Nephron progenitor cell (in vitro differentiated cells): Measurements from ENCODE around the gene BCL7C.

Experiments used
- DNase-seq: peaks from one replicate; pipeline ENCODE4 v3.0.0; 2021
- H3K27ac Mint-ChIP-seq: 2 replicates; pipeline ENCODE4 v1.8.0; 2021; ENCODE audit warnings: mild to moderate bottlenecking, moderate library complexity, mixed read lengths
- H3K27me3 Mint-ChIP-seq: 2 replicates; pipeline ENCODE4 v1.8.0; 2021; ENCODE audit warnings: mild to moderate bottlenecking, low read depth, mixed read lengths; ENCODE audit not compliant: poor library complexity
- H3K36me3 Mint-ChIP-seq: 2 replicates; pipeline ENCODE4 v1.8.0; 2021; ENCODE audit warnings: low read depth, mixed read lengths
- H3K4me1 Mint-ChIP-seq: 2 replicates; pipeline ENCODE4 v1.8.0; 2021; ENCODE audit warnings: mixed read lengths
- H3K4me3 Mint-ChIP-seq: 2 replicates; pipeline ENCODE4 v1.8.0; 2021; ENCODE audit warnings: mild to moderate bottlenecking, moderate library complexity, mixed read lengths
- H3K9me3 Mint-ChIP-seq: 2 replicates; pipeline ENCODE4 v1.8.0; 2021; ENCODE audit warnings: mild to moderate bottlenecking, moderate library complexity, mixed read lengths
- TF ChIP-seq, protein P1 (sequence below): fragments of 200-600 bp; sonication (generic); IDR thresholded peaks from 2 replicates; pipeline ENCODE4 v1.5.0; 2021; ENCODE audit warnings: antibody characterized with exemption

Gene BCL7C

DNA sequence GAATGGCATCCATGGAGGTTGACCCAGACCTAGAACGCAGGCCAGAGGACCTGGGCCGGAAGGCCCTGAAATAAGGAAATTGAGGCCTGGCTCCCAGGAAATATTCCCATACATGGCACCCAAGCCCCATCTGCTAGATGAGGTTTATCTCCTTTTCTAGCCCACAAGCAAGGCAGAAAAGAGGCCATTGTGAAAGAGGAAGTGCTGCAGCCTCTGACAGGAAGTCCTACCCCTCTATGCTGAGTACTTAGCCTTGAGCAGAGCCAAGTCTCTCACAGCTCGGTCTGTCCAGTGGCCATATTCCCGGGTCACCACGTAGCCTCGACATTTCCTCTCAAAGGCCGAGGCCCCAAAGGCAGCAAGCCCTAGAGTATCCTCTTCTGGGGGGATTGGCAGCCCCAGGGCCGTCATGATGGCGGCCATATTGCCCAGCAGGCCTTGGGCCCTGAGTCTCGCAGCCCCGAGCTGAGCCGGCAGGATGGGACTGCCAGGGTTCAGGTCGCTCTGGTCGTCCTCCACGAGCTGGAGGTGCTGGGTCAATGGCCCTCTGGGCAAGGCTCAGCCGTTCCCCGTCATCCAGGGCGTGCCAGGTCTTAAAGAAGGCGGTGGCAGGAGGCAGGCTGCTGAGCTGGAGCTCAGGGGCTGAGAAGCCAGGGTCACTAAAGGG lies 10.4 kb upstream of the BCL7C start:
- Mint-ChIP-seq H3K36me3 (no peaks in the 10 kb centered on the region), H3K9me3 (no peaks in the 10 kb centered on the region), H3K27me3 (peaks cover 9% of the 10 kb centered on the region), H3K27ac (no peak overlapping the region), H3K4me3 (no peak overlapping the region), H3K4me1 (peaks cover 37% of the 10 kb centered on the region)
- DNase-seq: no peak
- TF ChIP-seq, protein P1, sequence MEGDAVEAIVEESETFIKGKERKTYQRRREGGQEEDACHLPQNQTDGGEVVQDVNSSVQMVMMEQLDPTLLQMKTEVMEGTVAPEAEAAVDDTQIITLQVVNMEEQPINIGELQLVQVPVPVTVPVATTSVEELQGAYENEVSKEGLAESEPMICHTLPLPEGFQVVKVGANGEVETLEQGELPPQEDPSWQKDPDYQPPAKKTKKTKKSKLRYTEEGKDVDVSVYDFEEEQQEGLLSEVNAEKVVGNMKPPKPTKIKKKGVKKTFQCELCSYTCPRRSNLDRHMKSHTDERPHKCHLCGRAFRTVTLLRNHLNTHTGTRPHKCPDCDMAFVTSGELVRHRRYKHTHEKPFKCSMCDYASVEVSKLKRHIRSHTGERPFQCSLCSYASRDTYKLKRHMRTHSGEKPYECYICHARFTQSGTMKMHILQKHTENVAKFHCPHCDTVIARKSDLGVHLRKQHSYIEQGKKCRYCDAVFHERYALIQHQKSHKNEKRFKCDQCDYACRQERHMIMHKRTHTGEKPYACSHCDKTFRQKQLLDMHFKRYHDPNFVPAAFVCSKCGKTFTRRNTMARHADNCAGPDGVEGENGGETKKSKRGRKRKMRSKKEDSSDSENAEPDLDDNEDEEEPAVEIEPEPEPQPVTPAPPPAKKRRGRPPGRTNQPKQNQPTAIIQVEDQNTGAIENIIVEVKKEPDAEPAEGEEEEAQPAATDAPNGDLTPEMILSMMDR: no peak

DNA sequence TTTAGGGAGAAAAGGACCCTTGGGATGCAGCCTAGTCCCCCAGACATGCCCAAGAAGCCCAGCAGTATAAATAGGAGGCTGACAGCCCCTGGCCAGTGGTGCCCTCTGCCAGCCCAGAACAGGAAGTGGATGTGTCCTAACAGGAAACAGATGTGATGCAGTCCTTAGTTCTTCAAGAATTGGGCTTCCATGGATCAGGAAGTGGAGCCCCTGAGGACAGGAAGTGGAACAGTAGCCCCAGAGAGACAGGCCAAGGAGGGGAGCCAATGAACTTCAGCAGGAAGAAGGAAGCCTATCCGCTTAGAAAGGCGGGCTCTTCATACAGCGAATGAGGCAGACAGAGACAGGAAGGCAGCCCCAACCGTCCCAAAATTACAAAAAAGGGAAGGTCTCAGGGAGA lies 9.7 kb upstream of the BCL7C start:
- Mint-ChIP-seq H3K4me3 (no peak overlapping the region), H3K4me1 (peaks cover 36% of the 10 kb centered on the region), H3K27ac (no peak overlapping the region), H3K27me3 (peaks cover 9% of the 10 kb centered on the region), H3K36me3 (no peaks in the 10 kb centered on the region), H3K9me3 (no peaks in the 10 kb centered on the region)
- no peak for DNase-seq
- TF ChIP-seq, protein P1: no peak

DNA sequence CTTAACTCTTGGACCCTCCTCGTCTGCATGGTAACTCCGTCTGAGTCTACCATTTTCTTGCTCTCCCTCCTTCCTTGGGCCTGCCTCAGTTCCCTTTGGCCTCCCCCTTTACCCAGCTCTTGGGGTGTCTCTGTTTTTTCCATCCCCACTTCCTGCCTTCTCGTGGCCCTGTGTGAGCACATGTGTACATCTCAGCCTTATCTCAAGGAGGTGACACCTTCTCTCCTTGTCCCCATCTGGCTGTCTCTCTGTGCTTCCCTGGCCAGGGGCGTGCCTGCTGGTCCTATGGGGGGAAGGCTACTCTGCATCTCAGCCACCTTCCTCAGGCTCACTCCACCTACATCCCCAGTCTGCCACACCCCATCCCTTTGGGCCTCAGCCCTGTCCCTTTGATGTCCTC lies 9.1 kb upstream of the BCL7C start:
- Mint-ChIP-seq H3K4me3 (peak overlapping the region; percentile 82), H3K27me3 (peaks cover 9% of the 10 kb centered on the region), H3K36me3 (no peaks in the 10 kb centered on the region), H3K9me3 (no peaks in the 10 kb centered on the region), H3K4me1 (peaks cover 36% of the 10 kb centered on the region), H3K27ac (peak overlapping the region; percentile 91)
- TF ChIP-seq, protein P1: no peak
- no peak for DNase-seq

DNA sequence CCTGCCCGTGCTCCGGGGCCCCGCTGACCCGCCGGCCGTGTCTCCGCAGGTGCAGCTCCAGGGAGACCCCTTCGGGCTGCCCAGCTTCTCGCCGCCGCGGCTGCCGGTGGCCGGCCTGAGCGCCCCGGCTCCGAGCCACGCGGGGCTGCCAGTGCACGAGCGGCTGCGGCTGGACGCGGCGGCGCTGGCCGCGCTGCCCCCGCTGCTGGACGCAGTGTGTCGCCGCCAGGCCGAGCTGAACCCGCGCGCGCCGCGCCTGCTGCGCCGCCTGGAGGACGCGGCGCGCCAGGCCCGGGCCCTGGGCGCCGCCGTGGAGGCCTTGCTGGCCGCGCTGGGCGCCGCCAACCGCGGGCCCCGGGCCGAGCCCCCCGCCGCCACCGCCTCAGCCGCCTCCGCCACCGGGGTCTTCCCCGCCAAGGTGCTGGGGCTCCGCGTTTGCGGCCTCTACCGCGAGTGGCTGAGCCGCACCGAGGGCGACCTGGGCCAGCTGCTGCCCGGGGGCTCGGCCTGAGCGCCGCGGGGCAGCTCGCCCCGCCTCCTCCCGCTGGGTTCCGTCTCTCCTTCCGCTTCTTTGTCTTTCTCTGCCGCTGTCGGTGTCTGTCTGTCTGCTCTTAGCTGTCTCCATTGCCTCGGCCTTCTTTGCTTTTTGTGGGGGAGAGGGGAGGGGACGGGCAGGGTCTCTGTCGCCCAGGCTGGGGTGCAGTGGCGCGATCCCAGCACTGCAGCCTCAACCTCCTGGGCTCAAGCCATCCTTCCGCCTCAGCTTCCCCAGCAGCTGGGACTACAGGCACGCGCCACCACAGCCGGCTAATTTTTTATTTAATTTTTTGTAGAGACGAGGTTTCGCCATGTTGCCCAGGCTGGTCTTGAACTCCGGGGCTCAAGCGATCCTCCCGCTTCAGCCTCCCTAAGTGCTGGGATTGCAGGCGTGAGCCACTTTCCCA lies 8.4 kb upstream of the BCL7C start:
- Mint-ChIP-seq H3K27ac (peak overlapping the region; percentile 91), H3K27me3 (peaks cover 9% of the 10 kb centered on the region), H3K4me1 (peaks cover 31% of the 10 kb centered on the region), H3K9me3 (no peaks in the 10 kb centered on the region), H3K4me3 (peak overlapping the region; percentile 82), H3K36me3 (no peaks in the 10 kb centered on the region)
- DNase-seq: peak; percentile 81
- TF ChIP-seq, protein P1: no peak

DNA sequence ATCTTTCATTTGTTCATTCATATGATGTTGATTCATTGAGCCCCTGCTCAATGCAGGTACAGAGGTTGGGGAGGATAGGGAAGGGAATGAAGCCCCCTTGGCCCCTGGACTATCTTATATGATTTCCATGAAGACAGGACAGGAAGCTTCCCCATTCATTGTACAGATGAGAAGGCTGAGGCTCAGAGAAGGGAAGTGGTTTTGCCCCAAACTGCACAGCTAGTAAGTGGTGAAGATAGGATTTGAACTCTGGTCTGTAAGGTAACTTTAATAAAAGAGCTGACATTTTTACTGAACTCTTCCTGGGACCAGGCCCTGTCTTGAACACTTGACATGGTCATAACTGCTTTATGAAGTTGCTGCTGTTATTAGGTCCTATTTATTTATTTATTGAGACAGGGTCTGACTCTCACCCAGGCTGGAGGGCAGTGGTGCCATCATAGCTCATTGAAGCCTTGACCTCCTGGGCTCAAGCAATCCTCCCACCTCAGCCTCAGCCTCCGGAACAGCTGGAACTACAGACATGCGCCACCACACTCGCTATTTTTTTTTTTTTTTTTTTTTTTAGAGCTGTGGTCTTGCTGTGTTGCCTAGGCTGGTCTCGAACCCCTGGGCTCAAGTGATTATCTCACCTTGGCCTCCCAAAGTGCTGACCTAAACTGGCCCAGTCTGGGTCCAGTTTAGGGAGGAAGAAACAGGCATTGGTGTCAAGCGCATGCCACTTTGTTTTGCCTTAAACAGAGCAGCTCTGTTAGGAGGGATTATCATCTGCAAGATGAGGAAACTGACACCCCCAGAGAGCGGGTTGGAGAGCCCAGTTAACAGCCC lies 7.5 kb upstream of the BCL7C start:
- Mint-ChIP-seq H3K27ac (no peak overlapping the region), H3K4me3 (peak overlapping the region; percentile 65), H3K36me3 (no peaks in the 10 kb centered on the region), H3K9me3 (no peaks in the 10 kb centered on the region), H3K27me3 (peaks cover 6% of the 10 kb centered on the region), H3K4me1 (peaks cover 35% of the 10 kb centered on the region)
- DNase-seq: no peak
- TF ChIP-seq, protein P1: no peak
